Lower lobe of right lung (tissue), 2 donors: Measurements from ENCODE around the gene KCNK2. TPM values are rescaled to one million over a fixed set of nuclear protein-coding genes. Genes with fewer than 3 reads are reported as not detected.

ENCODE experiments used
- ATAC-seq, 2 donors: fragments of 200-7000 bp; cut with Tn5 transposase; one replicate each; pipeline ENCODE4 v1.9.1; 2020 to 2022; ENCODE audit warnings: mild to moderate bottlenecking in 2 of 2, moderate library complexity in 2 of 2
- DNase-seq: peaks from one replicate; pipeline ENCODE4 v3.0.0-alpha.2; 2020
- H3K27ac ChIP-seq: fragments of 200-600 bp; one replicate; pipeline ENCODE4 v1.8.0; 2022
- H3K27me3 ChIP-seq: fragments of 200-600 bp; one replicate; pipeline ENCODE4 v1.8.0; 2022; ENCODE audit warnings: low read depth
- H3K36me3 ChIP-seq: fragments of 200-600 bp; one replicate; pipeline ENCODE4 v1.8.0; 2022; ENCODE audit warnings: mild to moderate bottlenecking
- H3K4me1 ChIP-seq: fragments of 200-600 bp; one replicate; pipeline ENCODE4 v1.8.0; 2022
- H3K4me3 ChIP-seq: fragments of 200-600 bp; one replicate; pipeline ENCODE4 v1.8.0; 2022; ENCODE audit warnings: mild to moderate bottlenecking
- H3K9me3 ChIP-seq: fragments of 200-600 bp; one replicate; pipeline ENCODE4 v1.8.0; 2022
- intact Hi-C: fragments of 100-400 bp; cut with DNase I; formaldehyde crosslinking; loops from one replicate; pipeline ENCODE4 v1.11.0; 2022
- total RNA-seq: library from RNA; stranded (reverse); fragmentation: NEBNext Ultra II Directional; extraction: Animal tissue kit (Norgen Biotek cat#: 25700); gene quantifications from one replicate; pipeline ENCODE4 v1.2.1, GENCODE V29; 2021
- TF ChIP-seq, protein P1 (sequence below): fragments of 200-600 bp; IDR thresholded peaks from one replicate; pipeline ENCODE4 v1.8.0; 2022; ENCODE audit warnings: antibody characterized with exemption, mild to moderate bottlenecking
- donor health status: DM: no; HTN: yes; CAD: no; lungs with severe emphysema.

The KCNK2 gene
- total RNA-seq, 1 donor from 2014 or later, result not detected

DNA sequence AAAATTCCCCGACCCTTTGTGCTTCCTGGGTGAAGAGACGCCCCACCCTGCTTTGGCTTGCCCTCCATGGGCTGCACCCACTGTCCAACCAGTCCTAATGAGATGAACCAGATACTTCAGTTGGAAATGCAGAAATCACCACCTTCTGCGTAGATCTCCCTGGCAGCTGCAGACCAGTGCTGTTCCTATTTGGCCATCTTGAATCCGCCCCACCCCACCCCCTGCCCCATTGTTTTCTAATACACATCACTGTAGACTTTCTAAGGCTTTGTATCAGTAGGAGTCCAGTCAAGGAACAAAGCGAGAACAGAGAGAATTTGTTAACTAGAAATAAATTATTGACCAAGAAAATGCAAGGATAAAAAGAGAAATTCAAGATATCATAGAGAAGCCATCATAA lies 178.2 kb downstream of the KCNK2 start:
- TF ChIP-seq, protein P1, sequence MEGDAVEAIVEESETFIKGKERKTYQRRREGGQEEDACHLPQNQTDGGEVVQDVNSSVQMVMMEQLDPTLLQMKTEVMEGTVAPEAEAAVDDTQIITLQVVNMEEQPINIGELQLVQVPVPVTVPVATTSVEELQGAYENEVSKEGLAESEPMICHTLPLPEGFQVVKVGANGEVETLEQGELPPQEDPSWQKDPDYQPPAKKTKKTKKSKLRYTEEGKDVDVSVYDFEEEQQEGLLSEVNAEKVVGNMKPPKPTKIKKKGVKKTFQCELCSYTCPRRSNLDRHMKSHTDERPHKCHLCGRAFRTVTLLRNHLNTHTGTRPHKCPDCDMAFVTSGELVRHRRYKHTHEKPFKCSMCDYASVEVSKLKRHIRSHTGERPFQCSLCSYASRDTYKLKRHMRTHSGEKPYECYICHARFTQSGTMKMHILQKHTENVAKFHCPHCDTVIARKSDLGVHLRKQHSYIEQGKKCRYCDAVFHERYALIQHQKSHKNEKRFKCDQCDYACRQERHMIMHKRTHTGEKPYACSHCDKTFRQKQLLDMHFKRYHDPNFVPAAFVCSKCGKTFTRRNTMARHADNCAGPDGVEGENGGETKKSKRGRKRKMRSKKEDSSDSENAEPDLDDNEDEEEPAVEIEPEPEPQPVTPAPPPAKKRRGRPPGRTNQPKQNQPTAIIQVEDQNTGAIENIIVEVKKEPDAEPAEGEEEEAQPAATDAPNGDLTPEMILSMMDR, result no peak
- H3K27ac ChIP-seq, result no peak overlapping the region
- ATAC-seq (no peak), DNase-seq (no peak)
- no peaks in the 10 kb centered on the region for H3K4me1 ChIP-seq
- H3K4me3 ChIP-seq, result no peak overlapping the region
- H3K9me3 ChIP-seq, result no peaks in the 10 kb centered on the region
- H3K27me3 ChIP-seq, result no peaks in the 10 kb centered on the region
- no peaks in the 10 kb centered on the region for H3K36me3 ChIP-seq
- intact Hi-C loops, result no loop called here

DNA sequence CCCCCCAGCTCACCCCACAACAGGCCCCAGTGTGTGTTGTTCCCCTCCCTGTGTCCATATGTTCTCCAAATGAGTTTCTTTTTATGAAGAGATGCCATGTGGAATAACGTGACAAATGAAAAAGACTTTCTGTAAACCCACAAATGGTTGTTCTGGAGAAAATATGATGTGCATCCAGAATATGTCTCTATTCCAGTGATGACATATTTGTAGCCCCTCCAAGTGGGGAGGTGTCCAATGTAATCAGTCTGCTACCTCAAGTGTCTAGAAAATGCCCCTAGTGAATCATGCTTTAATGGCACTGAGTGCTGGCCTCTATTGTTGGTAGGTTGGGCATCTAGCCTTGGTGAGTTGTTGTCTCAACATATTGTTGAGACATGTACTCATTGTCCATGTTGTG lies 179.6 kb downstream of the KCNK2 start:
- TF ChIP-seq, protein P1, result no peak
- no peak for ATAC-seq
- no peak overlapping the region for H3K27ac ChIP-seq
- no peak for DNase-seq
- intact Hi-C loops, result no loop called here
- H3K4me3 ChIP-seq, result no peak overlapping the region
- H3K27me3 ChIP-seq, result no peaks in the 10 kb centered on the region
- H3K9me3 ChIP-seq, result no peaks in the 10 kb centered on the region
- H3K4me1 ChIP-seq, result no peaks in the 10 kb centered on the region
- no peaks in the 10 kb centered on the region for H3K36me3 ChIP-seq

DNA sequence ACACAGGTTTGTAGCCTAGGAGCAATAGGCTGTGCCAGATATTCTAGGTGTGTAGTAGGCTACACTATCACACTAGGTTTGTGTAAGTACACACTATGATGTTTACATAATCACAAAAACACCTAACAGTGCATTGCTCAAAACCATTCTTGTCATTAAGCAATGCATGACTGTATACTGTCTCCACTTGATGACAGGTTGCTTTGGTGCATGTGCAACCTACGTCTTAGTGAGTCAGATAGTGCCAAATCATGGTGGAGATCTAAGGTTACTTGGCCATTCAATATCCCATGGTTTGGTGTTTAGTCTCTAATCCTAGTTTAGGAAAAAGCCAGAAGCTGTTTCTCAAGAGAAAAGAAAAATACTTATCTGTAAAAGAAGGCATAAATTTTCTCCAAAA lies 181.1 kb downstream of the KCNK2 start:
- Histone ChIP-seq H3K36me3 (no peaks in the 10 kb centered on the region), H3K27me3 (no peaks in the 10 kb centered on the region), H3K4me3 (no peak overlapping the region), H3K9me3 (no peaks in the 10 kb centered on the region), H3K27ac (no peak overlapping the region), H3K4me1 (no peaks in the 10 kb centered on the region)
- intact Hi-C loops, result no loop called here
- TF ChIP-seq, protein P1, result no peak
- DNase-seq (no peak), ATAC-seq (no peak)

DNA sequence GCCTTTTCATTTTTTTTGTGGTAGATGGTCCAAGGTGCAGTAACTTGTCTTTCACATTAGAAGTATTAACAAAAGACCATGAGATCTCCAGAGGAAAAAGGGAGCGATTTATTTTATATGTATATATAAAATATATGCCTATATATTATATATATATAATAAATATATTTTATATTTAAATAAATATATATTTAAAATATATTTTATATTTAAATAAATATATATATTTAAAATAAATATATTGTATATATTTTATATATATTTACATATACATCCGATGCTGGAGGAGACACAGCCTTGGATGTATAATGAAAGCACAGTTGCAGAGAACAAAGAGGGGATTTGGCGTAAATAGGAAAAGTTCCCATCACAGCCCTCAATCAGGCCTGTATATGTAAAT lies 182.1 kb downstream of the KCNK2 start:
- no peaks in the 10 kb centered on the region for H3K9me3 ChIP-seq
- intact Hi-C loops, result no loop called here

DNA sequence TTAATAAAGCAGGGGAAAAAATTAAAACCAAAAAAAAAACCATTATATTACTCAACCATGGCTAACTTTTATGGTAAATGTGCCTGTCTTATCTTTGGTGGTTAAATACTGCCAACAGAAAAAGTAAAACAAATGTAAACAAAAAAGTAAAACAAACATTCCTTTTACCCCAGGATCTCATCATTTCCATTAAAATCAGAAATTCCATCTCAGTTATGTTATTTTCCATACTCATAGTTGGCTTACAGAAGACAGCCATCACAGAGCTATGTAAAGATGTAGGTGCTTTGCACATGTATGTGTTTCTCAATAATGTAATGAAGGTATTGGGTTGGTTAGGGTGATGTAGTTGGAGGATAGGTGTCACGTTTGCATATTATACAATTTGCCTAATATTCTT lies 185.0 kb downstream of the KCNK2 start:
- H3K4me3 ChIP-seq, result no peak overlapping the region
- DNase-seq, result no peak
- TF ChIP-seq, protein P1, result no peak
- intact Hi-C loops, result no loop called here
- no peaks in the 10 kb centered on the region for H3K4me1 ChIP-seq
- H3K27me3 ChIP-seq, result no peaks in the 10 kb centered on the region
- no peaks in the 10 kb centered on the region for H3K9me3 ChIP-seq
- H3K27ac ChIP-seq, result no peak overlapping the region
- no peak for ATAC-seq
- H3K36me3 ChIP-seq, result no peaks in the 10 kb centered on the region

More for the DNA sequence above, 182.1 kb downstream of the KCNK2 start:
- TF ChIP-seq, protein P1, result no peak
- Histone ChIP-seq H3K4me3 (no peak overlapping the region), H3K27me3 (no peaks in the 10 kb centered on the region), H3K4me1 (no peaks in the 10 kb centered on the region), H3K36me3 (no peaks in the 10 kb centered on the region), H3K27ac (no peak overlapping the region)
- DNase-seq (no peak), ATAC-seq (no peak)

DNA sequence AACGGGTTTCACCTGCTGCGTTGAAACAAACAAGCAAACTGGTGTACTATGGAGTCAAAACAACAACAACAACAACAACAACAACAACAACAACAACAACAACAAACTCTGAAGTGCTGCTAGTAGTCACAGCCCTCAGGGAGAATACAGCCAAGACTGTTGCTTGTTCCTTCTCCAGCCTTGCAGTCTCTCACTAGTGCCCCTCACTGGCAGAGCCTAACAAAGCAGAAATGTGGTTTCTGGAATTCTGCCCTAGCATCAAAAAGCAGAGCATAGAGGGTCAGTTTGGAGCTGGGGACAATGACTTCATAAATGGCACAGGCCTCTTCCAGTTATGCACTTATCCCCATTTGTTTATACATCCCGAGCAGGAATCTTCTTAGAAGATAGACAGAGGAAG lies 187.4 kb downstream of the KCNK2 start:
- no peaks in the 10 kb centered on the region for H3K27me3 ChIP-seq
- H3K4me1 ChIP-seq, result no peaks in the 10 kb centered on the region
- TF ChIP-seq, protein P1, result no peak
- no peaks in the 10 kb centered on the region for H3K36me3 ChIP-seq
- intact Hi-C loops, result no loop called here
- no peak for ATAC-seq
- H3K4me3 ChIP-seq, result no peak overlapping the region
- no peak for DNase-seq
- no peaks in the 10 kb centered on the region for H3K9me3 ChIP-seq
- H3K27ac ChIP-seq, result no peak overlapping the region
